ENCODE measurements around the gene TBXAS1.

Gene TBXAS1

GRCh38 chr7:139861803-139862202 lies 32.7 kb downstream of the TBXAS1 start:
- no peaks in the 10 kb centered on the region for H3K36me3 ChIP-seq (ENCODE audit: low read depth)
- TF ChIP-seq CTCF (IDR thresholded peaks at IDR 0.05; ENCODE audit: poor library complexity, severe bottlenecking) = no peak
- no peaks in the 10 kb centered on the region for H3K27me3 ChIP-seq (ENCODE audit: insufficient read depth, poor library complexity, severe bottlenecking)
- ATAC-seq (ENCODE audit: low read depth) = no peak
- no peak overlapping the region for H3K4me3 ChIP-seq (ENCODE audit: severe bottlenecking)
- H3K9me3 ChIP-seq (ENCODE audit: severe bottlenecking) = peaks cover 3% of the 10 kb centered on the region
- no peak overlapping the region for H3K27ac ChIP-seq (ENCODE audit: poor library complexity, severe bottlenecking)
- DNase-seq (ENCODE audit: low spot score) = no peak
- H3K4me1 ChIP-seq (ENCODE audit: insufficient read depth, poor library complexity, severe bottlenecking) = no peaks in the 10 kb centered on the region

- Histone ChIP-seq H3K4me3 (ENCODE audit: severe bottlenecking) (no peak overlapping the region), H3K4me1 (ENCODE audit: insufficient read depth, poor library complexity, severe bottlenecking) (no peaks in the 10 kb centered on the region), H3K9me3 (ENCODE audit: severe bottlenecking) (peaks cover 3% of the 10 kb centered on the region), H3K27me3 (ENCODE audit: insufficient read depth, poor library complexity, severe bottlenecking) (no peaks in the 10 kb centered on the region), H3K36me3 (ENCODE audit: low read depth) (no peaks in the 10 kb centered on the region), H3K27ac (ENCODE audit: poor library complexity, severe bottlenecking) (no peak overlapping the region)
- ATAC-seq (ENCODE audit: low read depth) (no peak), DNase-seq (ENCODE audit: low spot score) (no peak)
- TF ChIP-seq CTCF (IDR thresholded peaks at IDR 0.05; ENCODE audit: poor library complexity, severe bottlenecking) = no peak
These were observed 37.2 kb downstream of the TBXAS1 start for GRCh38 chr7:139866047-139866837.

GRCh38 chr7:139867847-139868246 lies 38.8 kb downstream of the TBXAS1 start:
- DNase-seq (ENCODE audit: low spot score) = no peak
- no peaks in the 10 kb centered on the region for H3K4me1 ChIP-seq (ENCODE audit: insufficient read depth, poor library complexity, severe bottlenecking)
- no peaks in the 10 kb centered on the region for H3K27me3 ChIP-seq (ENCODE audit: insufficient read depth, poor library complexity, severe bottlenecking)
- no peak for TF ChIP-seq CTCF (IDR thresholded peaks at IDR 0.05; ENCODE audit: poor library complexity, severe bottlenecking)
- ATAC-seq (ENCODE audit: low read depth) = no peak
- H3K27ac ChIP-seq (ENCODE audit: poor library complexity, severe bottlenecking) = no peak overlapping the region
- H3K4me3 ChIP-seq (ENCODE audit: severe bottlenecking) = no peak overlapping the region
- H3K9me3 ChIP-seq (ENCODE audit: severe bottlenecking) = peaks cover 3% of the 10 kb centered on the region
- H3K36me3 ChIP-seq (ENCODE audit: low read depth) = no peaks in the 10 kb centered on the region

GRCh38 chr7:139869886-139870285 lies 40.8 kb downstream of the TBXAS1 start:
- DNase-seq (ENCODE audit: low spot score) (no peak), ATAC-seq (ENCODE audit: low read depth) (no peak)
- Histone ChIP-seq H3K4me1 (ENCODE audit: insufficient read depth, poor library complexity, severe bottlenecking) (no peaks in the 10 kb centered on the region), H3K27ac (ENCODE audit: poor library complexity, severe bottlenecking) (no peak overlapping the region), H3K4me3 (ENCODE audit: severe bottlenecking) (no peak overlapping the region), H3K27me3 (ENCODE audit: insufficient read depth, poor library complexity, severe bottlenecking) (no peaks in the 10 kb centered on the region), H3K9me3 (ENCODE audit: severe bottlenecking) (peaks cover 2% of the 10 kb centered on the region), H3K36me3 (ENCODE audit: low read depth) (no peaks in the 10 kb centered on the region)
- TF ChIP-seq CTCF (IDR thresholded peaks at IDR 0.05; ENCODE audit: poor library complexity, severe bottlenecking) = no peak

GRCh38 chr7:139870380-139870779 lies 41.3 kb downstream of the TBXAS1 start:
- ATAC-seq (ENCODE audit: low read depth) (no peak), DNase-seq (ENCODE audit: low spot score) (no peak)
- Histone ChIP-seq H3K27me3 (ENCODE audit: insufficient read depth, poor library complexity, severe bottlenecking) (no peaks in the 10 kb centered on the region), H3K4me1 (ENCODE audit: insufficient read depth, poor library complexity, severe bottlenecking) (no peaks in the 10 kb centered on the region), H3K27ac (ENCODE audit: poor library complexity, severe bottlenecking) (no peak overlapping the region), H3K36me3 (ENCODE audit: low read depth) (no peaks in the 10 kb centered on the region), H3K9me3 (ENCODE audit: severe bottlenecking) (peaks cover 2% of the 10 kb centered on the region), H3K4me3 (ENCODE audit: severe bottlenecking) (no peak overlapping the region)
- no peak for TF ChIP-seq CTCF (IDR thresholded peaks at IDR 0.05; ENCODE audit: poor library complexity, severe bottlenecking)

All from RWPE2 (cell line).